K562 (cell line): ENCODE data around the gene NSRP1. TPM values are rescaled to one million over a fixed set of nuclear protein-coding genes. Genes with fewer than 3 reads are reported as not detected.

Source experiments
- ATAC-seq: fragments of 200-7000 bp; cut with Tn5 transposase; 3 replicates; pipeline ENCODE4 v1.9.1; 2020; ENCODE audit warnings: moderate library complexity
- BruUV-seq: library from RNA; stranded (reverse); fragments of 400-500 nt; replicated peaks from 2 replicates; lab custom pipeline; 2021; lab: Mats Ljungman, UMichigan
- CTCF ChIA-PET: fragments of 300-600 bp; formaldehyde crosslinking; extraction: SDS; loops from one replicate; lab custom pipeline; 2021; ENCODE audit warnings: low intra/inter-chr PET ratio; lab: Yijun Ruan, JAX
- POLR2A ChIA-PET: fragments of 300-600, 350-650 bp; sonication (Branson Sonifier 250); formaldehyde crosslinking; extraction: SDS; loops from one replicate; lab custom pipeline; 2021; ENCODE audit warnings: antibody characterized with exemption, inconsistent platforms; lab: Yijun Ruan, JAX
- DNase-seq, 4 experiments: peaks; one replicate each; pipeline versions ENCODE4 v3.0.0 to v3.0.0-alpha.2; 2011 to 2018; ENCODE audit warnings: low spot score in 3 of 4, mixed read lengths in 3 of 4; ENCODE audit errors: extremely low read depth in 1 of 4
- FAIRE-seq: peaks from 2 replicates; lab custom pipeline; 2011; peaks lifted over from hg19 to GRCh38; lab: Jason Lieb, UNC
- H2AFZ ChIP-seq: 2 replicates; pipeline ENCODE4 v1.6.0; 2011; ENCODE audit warnings: low read depth, low read length, control low read depth, inconsistent platforms
- H3K27ac ChIP-seq: fragments of 200-600 bp; 3 replicates; pipeline ENCODE4 v1.8.0; 2011; ENCODE audit warnings: low read depth, mild to moderate bottlenecking, control low read depth, inconsistent platforms, low read length, moderate library complexity, mixed read lengths; ENCODE audit errors: extremely low read depth
- H3K27me3 ChIP-seq, 2 experiments: fragments of 300-600 bp in 1 of 2; 2 replicates in 1 of 2; 3 replicates in 1 of 2; pipeline versions ENCODE4 v1.6.0 to v1.8.0; 2011; ENCODE audit warnings: inconsistent platforms in 2 of 2, low read length in 2 of 2, mild to moderate bottlenecking in 1 of 2, mixed read lengths in 1 of 2, moderate library complexity in 1 of 2; ENCODE audit not compliant: control insufficient read depth in 2 of 2, insufficient read depth in 2 of 2
- H3K36me3 ChIP-seq: fragments of 300-600 bp; 3 replicates; pipeline ENCODE4 v1.8.0; 2011; ENCODE audit warnings: mild to moderate bottlenecking, low read length, inconsistent platforms; ENCODE audit not compliant: control insufficient read depth, insufficient read depth
- H3K4me1 ChIP-seq, 2 experiments: fragments of 200-600 bp in 1 of 2; replicated peaks in 1 of 2; 2 replicates in 1 of 2; 3 replicates in 1 of 2; pipeline versions ENCODE4 v1.5.1 to v1.8.0; 2011; ENCODE audit warnings: inconsistent platforms in 2 of 2, low read length in 2 of 2, mild to moderate bottlenecking in 1 of 2, mixed read lengths in 1 of 2, moderate library complexity in 1 of 2; ENCODE audit not compliant: control insufficient read depth in 2 of 2, insufficient read depth in 2 of 2
- H3K4me2 ChIP-seq: 2 replicates; pipeline ENCODE4 v1.6.1; 2011; ENCODE audit warnings: low read length, control low read depth, inconsistent platforms, mixed read lengths; ENCODE audit not compliant: insufficient read depth
- H3K4me3 ChIP-seq: fragments of 200-600 bp; sonication (generic), shearing (Covaris generic); 2 replicates; pipeline ENCODE4 v1.5.1; 2016; ENCODE audit warnings: control low read depth, inconsistent platforms
- H3K79me2 ChIP-seq: fragments of 200-600 bp; 3 replicates; pipeline ENCODE4 v1.8.0; 2011; ENCODE audit warnings: low read length, inconsistent platforms; ENCODE audit not compliant: control insufficient read depth, insufficient read depth
- H3K9ac ChIP-seq, 2 experiments: 2 replicates each; pipeline versions ENCODE4 v1.6.0 to v1.6.1; 2011; ENCODE audit warnings: low read depth in 2 of 2, low read length in 2 of 2, control low read depth in 1 of 2, inconsistent platforms in 1 of 2, mild to moderate bottlenecking in 1 of 2, mixed read lengths in 1 of 2; ENCODE audit not compliant: insufficient read depth in 1 of 2
- H3K9me1 ChIP-seq: one replicate; pipeline ENCODE4 v1.6.0; 2011; ENCODE audit warnings: inconsistent platforms, mild to moderate bottlenecking, low read length, moderate library complexity; ENCODE audit not compliant: control insufficient read depth, insufficient read depth
- H3K9me3 ChIP-seq: replicated peaks from 2 replicates; pipeline ENCODE4 v1.5.1; 2011; ENCODE audit warnings: low read depth, low read length, inconsistent platforms; ENCODE audit not compliant: control insufficient read depth, insufficient read depth
- H4K20me1 ChIP-seq: replicated peaks from 2 replicates; pipeline ENCODE4 v1.6.1; 2011; ENCODE audit warnings: low read length, inconsistent platforms, mixed read lengths; ENCODE audit not compliant: control insufficient read depth, insufficient read depth
- C11orf30 ChIP-seq: fragments of 450-650 bp; IDR thresholded peaks from 2 replicates; pipeline ENCODE4 v1.6.1; 2016; ENCODE audit warnings: low read depth, mild to moderate bottlenecking
- CHD1 ChIP-seq: fragments of 200-600 bp; sonication (generic); IDR thresholded peaks from one replicate; pipeline ENCODE4 v1.6.1; 2012; ENCODE audit warnings: mild to moderate bottlenecking, moderate library complexity, low read length, inconsistent platforms
- ELF4 ChIP-seq: fragments of 450-650 bp; formaldehyde crosslinking; IDR thresholded peaks from 2 replicates; pipeline ENCODE4 v1.4.0; 2022; ENCODE audit warnings: missing genetic modification characterization
- FOXK2 ChIP-seq, 2 experiments: fragments of 450-650 bp; IDR thresholded peaks in 1 of 2; conservative IDR thresholded peaks in 1 of 2; 2 replicates each; pipeline ENCODE4 v1.6.1; 2016; ENCODE audit warnings: low read depth in 2 of 2, mild to moderate bottlenecking in 1 of 2
- LEF1 ChIP-seq: fragments of 450-650 bp; IDR thresholded peaks from 2 replicates; pipeline ENCODE4 v1.6.1; 2016; ENCODE audit warnings: mild to moderate bottlenecking
- NFE2L1 ChIP-seq: fragments of 450-650 bp; IDR thresholded peaks from 2 replicates; pipeline ENCODE4 v1.6.1; 2016; ENCODE audit warnings: missing genetic modification characterization, low read depth, mild to moderate bottlenecking, missing compliant biosample characterization, moderate library complexity, borderline replicate concordance
- NFIC ChIP-seq: fragments of 450-650 bp; IDR thresholded peaks from 2 replicates; pipeline ENCODE4 v1.6.1; 2017; ENCODE audit warnings: mild to moderate bottlenecking, inconsistent platforms
- TCF15 ChIP-seq: fragments of 250-450 bp; sonication (Bioruptor Pico); IDR thresholded peaks from 2 replicates; pipeline ENCODE4 v1.8.0; 2022; ENCODE audit warnings: moderate library complexity, mild to moderate bottlenecking, inconsistent platforms
- TOE1 ChIP-seq, 2 experiments: fragments of 450-650 bp in 1 of 2; sonication (generic) in 1 of 2; formaldehyde crosslinking in 1 of 2; IDR thresholded peaks; 2 replicates each; pipeline versions ENCODE4 v1.7.1 to v1.8.0; 2016 to 2022; ENCODE audit warnings: borderline replicate concordance in 2 of 2, mild to moderate bottlenecking in 2 of 2, antibody characterized with exemption in 1 of 2, inconsistent platforms in 1 of 2, low read depth in 1 of 2, missing genetic modification reagents in 1 of 2, moderate library complexity in 1 of 2
- TSC22D4 ChIP-seq: fragments of 450-650 bp; IDR thresholded peaks from 2 replicates; pipeline ENCODE4 v1.6.1; 2016; ENCODE audit warnings: missing genetic modification characterization, missing biosample characterization, control low read depth
- ZNF165 ChIP-seq: fragments of 250-450 bp; sonication (Bioruptor Pico); IDR thresholded peaks from 2 replicates; pipeline ENCODE4 v1.4.0; 2020; ENCODE audit warnings: borderline replicate concordance
- WGBS: fragments of 100-300 bp; shearing (Covaris generic); methylation state at CpG from one replicate; pipeline ENCODE4 v1.1.6; 2016; ENCODE audit warnings: low coverage, mixed read lengths; ENCODE audit not compliant: insufficient coverage; ENCODE audit errors: missing lambda C conversion rate; 5-methylcytosine and 5-hydroxymethylcytosine counted together
- in situ Hi-C: fragments of 300-500 bp; cut with MboI; formaldehyde crosslinking; loops from 4 replicates; pipeline ENCODE4 v1.15.0; 2018; ENCODE audit warnings: inconsistent platforms, mixed read lengths
- intact Hi-C: fragments of 100-400 bp; cut with micrococcal nuclease; formaldehyde crosslinking; loops from 2 replicates; pipeline ENCODE4 v1.14.2; 2022
- polyA plus RNA-seq, 8 experiments: library from polyadenylated mRNA; depleted of rRNA in 4 of 8; stranded (reverse) in 5 of 8; unstranded in 3 of 8; fragments of >200 nt; fragmentation: Nextera tagmentation in 2 of 8; fragmentation: Illumina TruSeq in 1 of 8; extraction: Ambion mirVana in 2 of 8; extraction: Trizol in 1 of 8; gene quantifications; 2 replicates each; pipeline versions ENCODE4 v1.2.1 to v1.2.3, GENCODE V29; 2011 to 2014; ENCODE audit warnings: inconsistent platforms in 1 of 8, missing spikeins in 1 of 8
- total RNA-seq, 7 experiments: library from RNA; depleted of rRNA in 6 of 7; stranded (reverse); fragments of >200 nt in 6 of 7; fragmentation: Illumina TruSeq in 2 of 7; extraction: Trizol in 2 of 7; gene quantifications; 2 replicates each; pipeline versions ENCODE4 v1.2.1 to v1.2.3, GENCODE V29; 2011 to 2021; ENCODE audit warnings: low replicate concordance in 1 of 7
- TF ChIP-seq, protein P1 (sequence below): fragments of 250-450 bp; sonication (Bioruptor Pico); IDR thresholded peaks from 2 replicates; pipeline ENCODE4 v1.4.0; 2020; ENCODE audit warnings: borderline replicate concordance
- TF ChIP-seq, protein P2 (sequence below): fragments of 250-450 bp; sonication (Bioruptor Pico); IDR thresholded peaks from 2 replicates; pipeline ENCODE4 v1.5.0; 2022; ENCODE audit warnings: mild to moderate bottlenecking

Gene NSRP1
- total and polyA plus RNA-seq, 9 of the 15 experiments (the other 6 are each of a cell fraction or from before 2014, with no cell fraction given) = 18.4 to 68.6 (median 32.7) TPM

GRCh38 chr17:30203471-30203981 is 86.9 kb downstream of the NSRP1 start (continued):
- TF ChIP-seq FOXK2 (conservative IDR thresholded peaks at IDR 0.05 in 1 of 2, IDR thresholded peaks at IDR 0.05 in 1 of 2; ENCODE audit: low read depth in 2 of 2) (0 out of 4 replicates have a peak, but pooled peaks of 1 of the 2 experiments have one; percentile 64), TOE1 (IDR thresholded peaks at IDR 0.05; ENCODE audit: borderline replicate concordance) (no peak), TOE1 (CRISPR knock-in tag; IDR thresholded peaks at IDR 0.05; ENCODE audit: borderline replicate concordance, low read depth) (no peak), TCF15 (CRISPR knock-in tag) (no peak), NFIC (no peak), NFE2L1 (tag) (no peak), C11orf30 (no peak)

DNA sequence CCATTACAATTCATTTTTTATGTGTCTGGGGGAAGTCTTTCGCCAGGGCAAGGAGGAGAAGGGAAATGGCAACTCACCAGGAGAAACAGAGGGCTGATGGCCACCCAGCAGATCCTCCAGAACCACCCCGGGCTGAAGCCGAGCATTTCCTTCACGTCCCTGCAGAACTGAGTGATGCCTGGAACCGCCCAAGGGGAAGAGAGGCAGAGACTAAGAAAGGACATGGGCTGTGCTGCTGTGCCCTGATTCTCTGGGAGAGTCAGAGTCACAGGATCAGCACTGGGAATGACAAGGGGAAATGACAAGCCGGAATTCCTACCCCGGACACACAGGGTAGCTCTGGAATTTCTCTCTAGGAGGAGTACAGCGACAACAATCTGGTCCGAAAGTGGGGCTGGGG is 91.0 kb downstream of the NSRP1 start:
- Histone ChIP-seq H3K4me3 (no peak overlapping the region), H3K9me3 (no peaks in the 10 kb centered on the region), H3K4me2 (no peak overlapping the region), H2AFZ (no peak overlapping the region), H3K27me3 (peaks cover 9 to 29% of the 10 kb centered on the region in 2 experiments; a peak in 4 of 5 replicates), H3K79me2 (no peaks in the 10 kb centered on the region), H4K20me1 (no peaks in the 10 kb centered on the region), H3K9ac (no peak overlapping the region; a peak in 1 of 4 replicates), H3K4me1 (peaks cover 4 to 9% of the 10 kb centered on the region in 2 experiments; a peak in 3 of 5 replicates), H3K9me1 (no peaks in the 10 kb centered on the region), H3K36me3 (no peaks in the 10 kb centered on the region), H3K27ac (no peak overlapping the region)
- no peak for FAIRE-seq
- ATAC-seq = no peak
- in situ Hi-C loops = no loop called here
- DNase-seq = no peak
- WGBS = 11% methylated on average over 9 of the region's 9 CpGs
- TF ChIP-seq, protein P1, sequence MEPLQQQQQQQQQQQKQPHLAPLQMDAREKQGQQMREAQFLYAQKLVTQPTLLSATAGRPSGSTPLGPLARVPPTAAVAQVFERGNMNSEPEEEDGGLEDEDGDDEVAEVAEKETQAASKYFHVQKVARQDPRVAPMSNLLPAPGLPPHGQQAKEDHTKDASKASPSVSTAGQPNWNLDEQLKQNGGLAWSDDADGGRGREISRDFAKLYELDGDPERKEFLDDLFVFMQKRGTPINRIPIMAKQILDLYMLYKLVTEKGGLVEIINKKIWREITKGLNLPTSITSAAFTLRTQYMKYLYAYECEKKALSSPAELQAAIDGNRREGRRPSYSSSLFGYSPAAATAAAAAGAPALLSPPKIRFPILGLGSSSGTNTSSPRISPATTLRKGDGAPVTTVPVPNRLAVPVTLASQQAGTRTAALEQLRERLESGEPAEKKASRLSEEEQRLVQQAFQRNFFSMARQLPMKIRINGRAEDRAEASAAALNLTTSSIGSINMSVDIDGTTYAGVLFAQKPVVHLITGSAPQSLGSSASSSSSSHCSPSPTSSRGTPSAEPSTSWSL = no peak
- no peak for TF ChIP-seq ELF4
- no peak for TF ChIP-seq LEF1
- no peak for TF ChIP-seq ZNF165
- no peak for TF ChIP-seq CHD1
- no peak for TF ChIP-seq TSC22D4 (tag)
- TF ChIP-seq, protein P2, sequence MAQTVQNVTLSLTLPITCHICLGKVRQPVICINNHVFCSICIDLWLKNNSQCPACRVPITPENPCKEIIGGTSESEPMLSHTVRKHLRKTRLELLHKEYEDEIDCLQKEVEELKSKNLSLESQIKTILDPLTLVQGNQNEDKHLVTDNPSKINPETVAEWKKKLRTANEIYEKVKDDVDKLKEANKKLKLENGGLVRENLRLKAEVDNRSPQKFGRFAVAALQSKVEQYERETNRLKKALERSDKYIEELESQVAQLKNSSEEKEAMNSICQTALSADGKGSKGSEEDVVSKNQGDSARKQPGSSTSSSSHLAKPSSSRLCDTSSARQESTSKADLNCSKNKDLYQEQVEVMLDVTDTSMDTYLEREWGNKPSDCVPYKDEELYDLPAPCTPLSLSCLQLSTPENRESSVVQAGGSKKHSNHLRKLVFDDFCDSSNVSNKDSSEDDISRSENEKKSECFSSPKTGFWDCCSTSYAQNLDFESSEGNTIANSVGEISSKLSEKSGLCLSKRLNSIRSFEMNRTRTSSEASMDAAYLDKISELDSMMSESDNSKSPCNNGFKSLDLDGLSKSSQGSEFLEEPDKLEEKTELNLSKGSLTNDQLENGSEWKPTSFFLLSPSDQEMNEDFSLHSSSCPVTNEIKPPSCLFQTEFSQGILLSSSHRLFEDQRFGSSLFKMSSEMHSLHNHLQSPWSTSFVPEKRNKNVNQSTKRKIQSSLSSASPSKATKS = no peak
- intact Hi-C loops = loop anchor here (10.0 kb wide), 1 partner anchor 103 kb away; no protein-coding TSS in a partner anchor
- ChIA-PET POLR2A (interaction anchor here (0.7 kb wide), 1 partner anchor 761 kb away, joined by 4 read pairs; no protein-coding TSS in a partner anchor), CTCF (no interaction called here)
- BruUV-seq = no TSS peak
